Frontal cortex (tissue), 4 donors: Measurements from ENCODE around the gene WDFY4. TPM values are rescaled to one million over a fixed set of nuclear protein-coding genes. Genes with fewer than 3 reads are reported as not detected.

Source experiments
- DNase-seq, 2 donors: peaks; one replicate each; pipeline ENCODE4 v3.0.0; 2012; ENCODE audit warnings: low spot score in 2 of 2
- FAIRE-seq: peaks from 2 replicates; lab custom pipeline; 2012; peaks lifted over from hg19 to GRCh38; lab: Jason Lieb, UNC
- total RNA-seq: library from RNA; depleted of rRNA; stranded (reverse); fragments of >200 nt; gene quantifications from one replicate; pipeline ENCODE4 v1.2.3, GENCODE V29; 2014
- donor health status: control.
- donor health status: control.
- donor health status: control.

Gene WDFY4
- total RNA-seq, 1 donor from 2014 or later = 0.41 TPM

- no peak for FAIRE-seq
- DNase-seq = no peak
Measured at GRCh38 chr10:48685731-48686130, 1.1 kb downstream of the WDFY4 start.

GRCh38 chr10:48690791-48691660 is 6.4 kb downstream of the WDFY4 start:
- DNase-seq (no peak), FAIRE-seq (no peak)

GRCh38 chr10:48691812-48692528 is 7.3 kb downstream of the WDFY4 start:
- no peak for DNase-seq
- FAIRE-seq = no peak

- no peak for FAIRE-seq
- DNase-seq = no peak
Measured at GRCh38 chr10:48692748-48693147, 8.1 kb downstream of the WDFY4 start.

DNA sequence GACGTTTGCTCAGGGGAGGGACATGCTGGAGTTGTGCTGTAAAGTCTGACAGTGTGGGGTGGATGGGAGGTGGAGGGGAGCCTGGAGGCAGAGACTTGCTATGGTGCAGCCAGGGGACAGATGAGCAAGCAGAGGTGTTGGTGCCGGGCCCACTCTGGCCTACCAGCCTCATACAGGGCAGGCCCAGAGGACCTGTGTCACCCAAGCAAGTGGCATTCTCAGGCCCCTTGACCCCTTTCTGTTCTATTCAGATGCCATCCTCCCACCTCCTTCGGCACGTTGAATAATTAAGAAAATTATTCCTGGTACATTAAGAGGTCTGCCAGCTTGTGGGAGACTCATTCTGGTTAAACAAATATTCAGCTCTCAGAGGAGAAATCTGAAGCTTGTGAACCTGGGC is 8.5 kb downstream of the WDFY4 start:
- FAIRE-seq = no peak
- no peak for DNase-seq

- FAIRE-seq = no peak
- DNase-seq = no peak
Measured at GRCh38 chr10:48694371-48695030, 9.8 kb downstream of the WDFY4 start.

DNA sequence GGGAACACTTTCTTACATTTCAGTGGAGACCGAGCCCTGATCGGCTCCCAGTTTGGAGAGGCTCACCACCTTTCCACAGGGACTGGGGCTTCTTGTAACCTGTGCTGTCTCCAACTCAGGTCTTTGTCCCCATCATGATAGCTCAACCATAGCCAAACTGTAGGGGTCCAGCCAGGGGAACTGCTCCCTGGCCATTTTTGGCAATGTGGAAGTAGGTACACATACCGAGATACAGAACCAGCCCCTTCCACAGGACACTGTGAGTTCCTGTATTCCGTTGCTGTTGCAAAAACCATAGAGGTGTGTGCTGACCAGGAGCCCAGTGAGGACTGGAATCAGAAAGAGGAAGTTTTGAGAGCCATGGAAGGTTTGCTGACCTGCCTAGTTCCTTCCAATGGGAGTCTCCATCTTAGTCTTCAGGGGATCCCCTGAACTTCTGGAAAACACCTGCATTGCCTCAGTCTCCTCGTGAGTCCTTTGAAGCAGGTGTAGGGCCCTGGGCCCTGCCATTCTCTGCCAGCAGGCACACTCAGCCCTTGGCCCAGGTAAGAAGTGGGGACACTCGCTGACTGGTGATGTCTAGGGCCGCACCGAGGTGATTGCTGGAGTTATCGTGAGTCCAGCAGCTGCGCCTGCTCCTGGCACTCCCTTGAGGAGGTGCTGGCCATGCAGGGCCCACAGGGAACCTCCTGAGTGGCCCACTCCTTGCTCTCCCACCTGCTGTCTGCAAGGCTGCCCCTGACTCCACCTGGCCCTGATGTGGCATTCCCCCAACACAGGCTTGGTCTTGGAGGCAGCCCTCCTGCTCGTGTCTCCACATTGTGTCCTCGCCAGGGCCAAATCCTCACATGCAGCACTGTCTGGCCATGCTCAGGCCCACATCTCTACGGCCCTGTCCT is 11.2 kb downstream of the WDFY4 start:
- FAIRE-seq (no peak), DNase-seq (no peak)

GRCh38 chr10:48696535-48696873 is 11.8 kb downstream of the WDFY4 start:
- DNase-seq (no peak), FAIRE-seq (no peak)

DNA sequence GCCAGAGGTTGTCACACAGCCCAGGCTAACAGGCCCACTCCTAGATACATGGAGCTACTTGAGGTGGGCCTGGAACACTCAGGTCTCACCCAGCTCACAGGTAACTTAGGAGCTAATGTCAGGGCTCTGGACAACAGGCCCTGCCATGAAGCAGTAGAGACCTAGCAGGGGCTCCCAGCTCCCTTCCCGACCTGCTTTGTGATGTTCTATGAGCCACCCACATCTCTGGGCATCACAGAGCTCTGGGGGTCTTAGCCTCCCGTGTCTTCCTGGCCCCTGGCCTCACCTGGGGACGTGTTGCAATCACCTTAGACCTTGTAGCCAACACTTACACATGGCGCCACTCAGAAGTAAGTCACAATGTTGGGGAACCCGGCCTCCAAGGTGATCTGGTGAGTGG is 12.4 kb downstream of the WDFY4 start:
- DNase-seq (no peak), FAIRE-seq (no peak)

DNA sequence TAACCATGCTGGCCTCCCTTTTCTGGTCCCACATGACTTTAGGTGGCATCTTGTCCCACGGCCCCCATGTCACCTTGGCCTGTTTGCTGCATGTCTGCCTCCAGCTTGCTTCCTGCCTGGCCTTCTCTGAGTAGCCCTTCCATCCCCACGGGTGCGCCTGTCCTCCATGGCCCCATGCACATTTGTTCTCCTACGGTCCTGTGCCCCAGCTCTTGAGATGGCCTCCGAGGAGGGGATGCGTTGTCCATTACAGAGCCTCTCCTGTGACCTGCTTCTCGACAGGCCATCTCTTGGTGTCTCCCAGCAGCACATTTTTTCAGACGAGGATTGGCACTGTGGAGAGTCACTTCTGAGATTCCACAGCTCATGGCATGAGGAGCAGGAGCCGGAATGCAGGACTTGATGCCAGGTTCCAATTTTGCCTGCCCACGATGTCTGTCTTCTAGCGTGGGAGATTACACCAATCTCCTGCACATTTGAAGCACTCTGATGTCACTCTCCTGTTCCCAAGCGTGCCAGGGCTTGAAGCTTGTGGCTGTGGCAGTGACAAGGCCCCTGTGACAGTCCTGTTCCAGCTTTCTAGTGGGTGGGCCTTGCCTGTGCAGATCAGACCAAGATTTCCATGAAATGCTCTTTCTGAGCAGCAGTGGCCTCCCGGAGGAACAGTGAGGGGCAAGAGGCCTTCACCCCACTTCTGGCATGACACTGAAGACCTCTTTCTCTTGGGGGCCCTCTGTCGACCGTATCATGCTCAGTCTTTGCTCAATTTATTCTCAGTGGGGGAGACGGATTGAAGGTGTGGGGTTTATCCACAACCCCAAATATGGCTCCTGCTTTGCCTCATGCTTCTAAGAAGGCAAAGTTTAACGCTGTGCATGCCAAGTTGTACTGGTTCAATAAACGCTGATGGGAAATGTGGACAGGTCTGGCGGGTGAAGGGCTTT is 13.4 kb downstream of the WDFY4 start:
- DNase-seq = peak in 1 of 2 donors; percentile 24
- no peak for FAIRE-seq

DNA sequence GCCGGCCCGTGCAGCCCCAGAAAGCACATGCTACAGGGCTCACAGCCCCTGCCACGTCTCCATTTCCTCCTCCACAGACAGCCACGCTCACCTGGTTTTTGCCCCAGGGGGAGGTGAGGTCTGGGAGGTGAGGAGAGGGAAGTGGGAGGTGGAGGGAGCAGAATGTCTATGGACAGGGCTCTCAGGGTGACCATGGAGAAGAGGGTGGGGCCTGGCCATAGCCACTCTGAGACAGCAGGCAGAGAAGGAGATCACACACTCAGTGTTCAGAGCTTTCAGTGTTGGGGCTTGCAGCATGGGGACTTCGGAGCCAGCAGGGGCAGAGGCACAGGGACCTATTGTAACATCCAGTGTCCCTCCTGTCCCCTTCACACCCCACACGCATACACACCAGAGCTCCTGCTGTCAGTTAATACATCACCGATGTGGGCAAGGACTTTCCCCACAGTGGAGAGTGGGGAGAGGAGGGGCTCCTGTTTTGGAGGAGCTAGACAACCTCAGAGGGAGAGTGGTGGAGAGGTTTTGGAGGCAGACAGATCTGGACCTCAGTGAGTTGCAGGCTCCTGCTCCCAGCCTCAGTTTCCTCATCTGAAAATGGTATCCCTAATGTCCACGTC is 14.4 kb downstream of the WDFY4 start:
- FAIRE-seq (no peak), DNase-seq (no peak)

- DNase-seq (no peak), FAIRE-seq (no peak)
Measured at GRCh38 chr10:48700071-48700470, 15.4 kb downstream of the WDFY4 start.

GRCh38 chr10:48700493-48700892 is 15.8 kb downstream of the WDFY4 start:
- DNase-seq = no peak
- no peak for FAIRE-seq

GRCh38 chr10:48701139-48701901 is 16.6 kb downstream of the WDFY4 start:
- no peak for FAIRE-seq
- DNase-seq = no peak

GRCh38 chr10:48701941-48702340 is 17.3 kb downstream of the WDFY4 start:
- no peak for FAIRE-seq
- DNase-seq = no peak

DNA sequence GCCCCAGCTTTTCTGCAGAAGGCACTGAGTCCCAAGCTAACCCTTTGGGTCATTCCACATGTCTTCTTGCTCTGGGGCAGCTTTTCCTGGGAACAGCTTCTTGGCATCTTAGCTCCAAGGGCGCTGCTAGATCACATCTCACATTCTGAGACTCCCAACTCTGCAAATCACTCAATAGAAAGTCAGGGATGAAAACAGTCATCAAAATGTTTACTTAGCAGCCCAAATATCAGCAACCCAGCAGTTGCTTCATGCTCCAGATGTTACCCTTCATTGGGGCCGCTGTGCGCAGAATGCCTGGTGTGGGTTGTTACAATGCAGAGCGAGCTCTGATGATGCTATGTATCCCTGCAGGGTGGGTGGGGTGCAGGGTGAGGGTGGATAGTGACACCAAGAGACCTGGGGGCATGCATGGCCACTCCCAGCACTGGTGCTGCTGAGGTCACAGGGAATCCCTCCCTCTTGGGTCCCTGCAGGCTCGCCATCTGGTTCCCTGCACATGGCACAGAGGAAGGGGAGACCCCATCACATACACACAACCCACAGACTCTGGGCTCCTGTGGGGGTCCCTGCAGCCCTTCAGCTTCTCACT is 19.0 kb downstream of the WDFY4 start:
- FAIRE-seq = no peak
- no peak for DNase-seq

GRCh38 chr10:48704156-48704555 is 19.5 kb downstream of the WDFY4 start:
- no peak for DNase-seq

More at GRCh38 chr10:48704156-48704555, 19.5 kb downstream of the WDFY4 start:
- FAIRE-seq = no peak
